ENCODE data around the gene WDR27. TPM values are rescaled to one million over a fixed set of nuclear protein-coding genes. Genes with fewer than 3 reads are reported as not detected.

Gene WDR27
- total RNA-seq, 3 donors from 2014 or later: 30.9 to 60.5 (median 49.1) TPM

DNA sequence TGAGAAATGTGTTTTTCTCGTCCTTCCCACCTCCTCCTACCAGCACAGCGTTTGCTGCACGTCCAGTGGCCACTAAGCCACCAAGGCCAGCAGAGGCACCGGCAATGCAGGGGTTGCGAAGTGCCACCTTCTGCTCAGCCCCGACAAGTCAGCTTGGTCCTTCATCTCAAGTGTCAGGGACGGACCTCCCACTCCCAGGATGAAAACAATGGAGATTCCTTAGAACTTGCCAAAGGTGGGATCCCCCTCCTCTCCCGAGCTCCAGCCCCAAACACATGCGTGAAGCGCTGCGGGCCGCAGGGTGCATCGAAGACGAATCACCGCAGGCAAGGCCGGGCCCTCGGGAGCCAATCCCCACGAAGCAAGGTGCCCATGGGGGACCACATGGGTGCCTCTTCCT is 60.8 kb downstream of the WDR27 start:
- intact Hi-C loops (cut with DNase I, micrococcal nuclease): no loop called here
- no peak for TF ChIP-seq CTCF (IDR thresholded peaks at IDR 0.05)
- Histone ChIP-seq H3K4me3 (no peak overlapping the region), H3K4me1 (ENCODE audit: low read depth) (no peaks in the 10 kb centered on the region), H3K9me3 (no peaks in the 10 kb centered on the region), H3K36me3 (ENCODE audit: low read depth) (no peaks in the 10 kb centered on the region)
- no peak for ATAC-seq
- peak in 1 of 3 donors; percentile 37 for DNase-seq

DNA sequence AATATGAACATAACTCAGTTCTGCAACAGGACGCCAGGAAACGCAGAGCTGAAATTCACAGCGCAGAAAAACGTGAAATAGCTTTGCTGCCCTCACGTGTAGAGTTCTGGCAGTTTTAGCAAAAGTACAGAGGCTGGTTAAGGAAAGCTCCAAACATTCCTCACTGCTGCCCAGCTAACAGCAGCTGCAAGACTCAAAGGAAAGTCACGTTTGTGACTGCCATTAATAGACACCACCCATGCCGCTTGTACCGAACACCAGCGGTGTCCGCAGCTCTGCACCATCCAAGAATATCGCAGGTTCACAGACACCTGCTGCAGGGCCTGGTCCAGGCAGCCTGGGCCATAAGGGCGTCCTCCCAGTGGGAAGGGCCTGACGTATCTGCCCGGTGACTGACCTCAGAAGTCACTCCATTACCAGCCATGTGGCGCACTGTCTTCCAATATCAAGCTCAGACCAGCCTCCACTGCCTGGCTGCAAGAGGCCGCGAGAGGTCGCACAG is 61.4 kb downstream of the WDR27 start:
- Histone ChIP-seq H3K9me3 (no peaks in the 10 kb centered on the region), H3K4me3 (no peak overlapping the region), H3K36me3 (ENCODE audit: low read depth) (no peaks in the 10 kb centered on the region), H3K4me1 (ENCODE audit: low read depth) (no peaks in the 10 kb centered on the region)
- ATAC-seq (no peak), DNase-seq (no peak)
- intact Hi-C loops (cut with DNase I, micrococcal nuclease): no loop called here
- TF ChIP-seq CTCF (IDR thresholded peaks at IDR 0.05): no peak

- no peaks in the 10 kb centered on the region for H3K4me1 ChIP-seq (ENCODE audit: low read depth)
- no peak overlapping the region for H3K4me3 ChIP-seq
- no peak for ATAC-seq
- no peaks in the 10 kb centered on the region for H3K36me3 ChIP-seq (ENCODE audit: low read depth)
- no peaks in the 10 kb centered on the region for H3K9me3 ChIP-seq
- no peak for TF ChIP-seq CTCF (IDR thresholded peaks at IDR 0.05)
- intact Hi-C loops (cut with DNase I, micrococcal nuclease): no loop called here
- no peak for DNase-seq
These were observed 62.1 kb downstream of the WDR27 start for GRCh38 chr6:169639653-169640278.

DNA sequence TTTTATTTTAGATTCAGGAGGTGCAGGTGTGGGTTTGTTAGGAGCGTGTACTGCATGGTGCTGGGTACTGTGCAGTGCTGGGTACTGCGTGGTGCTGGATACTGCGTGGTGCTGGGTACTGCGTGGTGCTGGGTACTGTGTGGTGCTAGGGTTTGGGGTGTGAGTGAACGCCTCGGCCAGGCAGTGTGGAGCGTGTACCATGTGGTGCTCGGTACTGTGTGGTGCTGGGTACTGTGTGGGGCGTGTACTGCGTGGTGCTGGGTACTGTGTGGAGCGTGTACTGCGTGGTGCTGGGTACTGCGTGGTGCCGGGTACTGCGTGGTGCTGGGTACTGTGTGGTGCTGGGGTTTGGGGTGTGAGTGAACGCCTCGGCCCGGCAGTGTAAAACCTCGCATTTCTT is 62.9 kb downstream of the WDR27 start:
- intact Hi-C loops (cut with DNase I, micrococcal nuclease): no loop called here
- Histone ChIP-seq H3K36me3 (ENCODE audit: low read depth) (no peaks in the 10 kb centered on the region), H3K4me3 (no peak overlapping the region), H3K4me1 (ENCODE audit: low read depth) (no peaks in the 10 kb centered on the region), H3K9me3 (no peaks in the 10 kb centered on the region)
- TF ChIP-seq CTCF (IDR thresholded peaks at IDR 0.05): no peak
- peak; percentile 31 for ATAC-seq
- peak in 1 of 3 donors; percentile 29 for DNase-seq

GRCh38 chr6:169638388-169638787 is 63.4 kb downstream of the WDR27 start:
- Histone ChIP-seq H3K4me1 (ENCODE audit: low read depth) (no peaks in the 10 kb centered on the region), H3K36me3 (ENCODE audit: low read depth) (no peaks in the 10 kb centered on the region), H3K9me3 (no peaks in the 10 kb centered on the region), H3K4me3 (no peak overlapping the region)
- no peak for DNase-seq
- TF ChIP-seq CTCF (IDR thresholded peaks at IDR 0.05): no peak
- intact Hi-C loops (cut with DNase I, micrococcal nuclease): no loop called here
- peak; percentile 36 for ATAC-seq

Measured in mucosa of descending colon (tissue), 3 donors.